ENCODE data around the gene KRT4. TPM values are rescaled to one million over a fixed set of nuclear protein-coding genes. Genes with fewer than 3 reads are reported as not detected.

Gene KRT4
- total and polyA plus RNA-seq, 2 donors (not counting 3 experiments of a cell fraction or from before 2014, with no cell fraction given): not detected

GRCh38 chr12:52759695-52760094 lies 54.2 kb downstream of the KRT4 start:
- Histone ChIP-seq H4K20me1 (replicated peaks; ENCODE audit: control insufficient read depth, extremely low read depth, insufficient read depth, low read length) (no peaks in the 10 kb centered on the region), H3K79me2 (ENCODE audit: control insufficient read depth, insufficient read depth, low read length) (no peaks in the 10 kb centered on the region), H3K4me2 (ENCODE audit: insufficient read depth, low read length) (no peak overlapping the region), H3K4me3 (replicated peaks in 1 of 3; ENCODE audit: insufficient read depth in 1 of 3, low read depth in 1 of 3, low read length in 3 of 3) (no peak overlapping the region), H3K9ac (replicated peaks; ENCODE audit: extremely low read depth, insufficient read depth, low read length) (no peak overlapping the region), H3K36me3 (ENCODE audit: control insufficient read depth in 2 of 2, extremely low read depth in 1 of 2, insufficient read depth in 2 of 2, low read length in 2 of 2) (no peaks in the 10 kb centered on the region), H3K9me1 (replicated peaks; ENCODE audit: control insufficient read depth, extremely low read depth, insufficient read depth, low read length) (no peaks in the 10 kb centered on the region), H3K27ac (ENCODE audit: insufficient read depth, low read depth, low read length) (no peak overlapping the region), H3K9me3 (replicated peaks; ENCODE audit: control insufficient read depth, insufficient read depth, low read length) (no peaks in the 10 kb centered on the region), H2AFZ (ENCODE audit: low read depth, low read length) (no peak overlapping the region), H3K4me1 (ENCODE audit: control insufficient read depth, extremely low read depth, insufficient read depth, low read length) (no peaks in the 10 kb centered on the region), H3K27me3 (ENCODE audit: control insufficient read depth in 2 of 2, insufficient read depth in 2 of 2, low read length in 2 of 2) (peaks cover 0 to 4% of the 10 kb centered on the region in 2 experiments)
- FAIRE-seq: no peak
- TF ChIP-seq, protein P1, sequence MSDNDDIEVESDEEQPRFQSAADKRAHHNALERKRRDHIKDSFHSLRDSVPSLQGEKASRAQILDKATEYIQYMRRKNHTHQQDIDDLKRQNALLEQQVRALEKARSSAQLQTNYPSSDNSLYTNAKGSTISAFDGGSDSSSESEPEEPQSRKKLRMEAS (IDR thresholded peaks at IDR 0.05; ENCODE audit: insufficient read depth, insufficient read length): no peak
- no peak for TF ChIP-seq POLR2AphosphoS5 (IDR thresholded peaks at IDR 0.05; ENCODE audit: insufficient read depth, low read depth, low read length)
- no peak for TF ChIP-seq EZH2 (IDR thresholded peaks at IDR 0.05; ENCODE audit: borderline replicate concordance, low read depth, low read length, severe bottlenecking)
- no peak for TF ChIP-seq MYC (IDR thresholded peaks at IDR 0.05; ENCODE audit: low read depth, low read length)
- TF ChIP-seq FOS (IDR thresholded peaks at IDR 0.05; ENCODE audit: borderline replicate concordance, insufficient read depth, low read length): no peak
- no peak for TF ChIP-seq JUN (IDR thresholded peaks at IDR 0.05; ENCODE audit: borderline replicate concordance, insufficient read depth, insufficient read length, low read depth)
- no peak for TF ChIP-seq GATA2 (IDR thresholded peaks at IDR 0.05; ENCODE audit: insufficient read depth, insufficient read length, low read depth, low read length)
- no peak for TF ChIP-seq POLR2A (IDR thresholded peaks at IDR 0.05; ENCODE audit: low read depth, low read length)
- TF ChIP-seq CTCF (IDR thresholded peaks at IDR 0.05; ENCODE audit: extremely low read depth in 1 of 2, insufficient read depth in 1 of 2, low read depth in 1 of 2, low read length in 2 of 2): no peak
- intact Hi-C loops (cut with micrococcal nuclease): no loop called here
- dilution Hi-C loops (cut with MboI; ENCODE audit: extremely low pct_ligation_motif_present, low sequenced_read_pairs): no loop called here
- no peak for DNase-seq (ENCODE audit: low read depth, low spot score)
- CTCF ChIA-PET: no interaction called here
- POLR2A ChIA-PET: no interaction called here
- no TSS peak for BruUV-seq (replicated peaks)
